ENCODE results near the gene KLF12.

Gene KLF12

DNA sequence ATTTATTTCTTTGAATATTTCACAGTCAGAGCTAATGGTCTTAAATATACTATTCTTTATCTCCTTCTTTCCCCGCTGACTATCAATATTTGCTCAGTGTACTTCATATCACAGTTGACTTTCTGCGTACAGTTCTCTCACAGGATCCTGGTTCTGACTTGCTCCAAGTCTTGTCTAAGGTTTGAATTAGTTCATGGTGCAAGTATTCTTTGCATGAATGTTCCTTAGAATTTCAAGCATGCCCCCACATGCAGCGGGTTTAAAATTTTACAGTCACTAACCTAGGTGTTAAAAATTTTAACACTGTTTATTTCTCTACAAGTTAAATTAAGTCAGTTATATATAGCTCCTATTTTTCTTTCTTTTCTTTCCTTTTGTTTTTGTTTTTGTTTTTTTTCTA lies 20.8 kb upstream of the KLF12 start:
- no peaks in the 10 kb centered on the region for H3K79me2 ChIP-seq (ENCODE audit: control insufficient read depth, insufficient read depth, low read length, poor library complexity)
- no peak overlapping the region for H3K9ac ChIP-seq (ENCODE audit: low read length)
- no peaks in the 10 kb centered on the region for H3K4me1 ChIP-seq (ENCODE audit: control insufficient read depth in 1 of 2, insufficient read depth in 2 of 2, low read length in 2 of 2)
- no peaks in the 10 kb centered on the region for H3K27me3 ChIP-seq (ENCODE audit: insufficient read depth, low read length)
- no peaks in the 10 kb centered on the region for H3K36me3 ChIP-seq (ENCODE audit: control insufficient read depth in 1 of 2, insufficient read depth in 2 of 2, low read length in 2 of 2)
- no peak overlapping the region for H2BK5ac ChIP-seq (ENCODE audit: low read depth, low read length, poor library complexity)
- H2BK120ac ChIP-seq (ENCODE audit: insufficient read depth, low read length, poor library complexity): no peak overlapping the region
- no CpG with 5 or more reads among the region's 3 CpGs for WGBS (ENCODE audit: extremely low coverage, insufficient coverage, insufficient read length)
- no peak overlapping the region for H3K4ac ChIP-seq (ENCODE audit: low read depth, low read length)
- no peak overlapping the region for H4K91ac ChIP-seq (ENCODE audit: low read depth, low read length)
- H3K79me1 ChIP-seq (ENCODE audit: low read length): no peaks in the 10 kb centered on the region
- H3K4me3 ChIP-seq (ENCODE audit: low read depth, low read length): no peak overlapping the region
- H3K9me3 ChIP-seq (ENCODE audit: insufficient read depth, low read depth, low read length): no peaks in the 10 kb centered on the region
- no peak overlapping the region for H2AFZ ChIP-seq (ENCODE audit: insufficient read depth, low read length, poor library complexity)
- H3K23ac ChIP-seq (ENCODE audit: low read length): no peak overlapping the region
- no peak overlapping the region for H3K4me2 ChIP-seq (ENCODE audit: low read length)
- no peak overlapping the region for H3K14ac ChIP-seq (ENCODE audit: low read length)
- H2AK5ac ChIP-seq (ENCODE audit: low read length): no peak overlapping the region
- no peak overlapping the region for H2BK12ac ChIP-seq (ENCODE audit: low read length)
- no peak overlapping the region for H4K12ac ChIP-seq (ENCODE audit: low read depth, low read length)
- H4K8ac ChIP-seq (ENCODE audit: low read depth, low read length): no peak overlapping the region
- no peak overlapping the region for H3K27ac ChIP-seq (ENCODE audit: low read depth, low read length)
- H3K18ac ChIP-seq (ENCODE audit: low read length): no peak overlapping the region
- DNase-seq: no peak

DNA sequence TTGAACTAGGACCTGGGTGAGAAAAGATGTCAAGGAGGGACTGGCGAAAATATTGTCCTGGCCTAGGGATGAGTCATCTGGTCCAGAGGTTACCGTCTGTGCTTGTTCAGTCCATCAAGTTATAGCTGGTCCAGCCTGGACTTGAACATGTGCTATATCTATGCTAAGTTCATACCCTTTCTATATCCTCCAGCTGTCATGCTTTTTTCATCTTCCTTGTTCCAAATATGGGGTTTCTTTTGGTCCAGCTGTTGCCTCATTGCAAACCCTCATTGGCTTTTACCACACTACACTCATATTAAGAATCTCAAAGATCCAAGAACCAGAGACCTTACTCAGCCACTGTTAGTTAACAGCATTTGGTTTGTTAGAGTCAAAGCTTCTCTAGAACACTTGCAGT lies 19.1 kb upstream of the KLF12 start:
- WGBS (ENCODE audit: extremely low coverage, insufficient coverage, insufficient read length): no CpG with 5 or more reads among the region's 2 CpGs
- no peak overlapping the region for H3K23ac ChIP-seq (ENCODE audit: low read length)
- no peaks in the 10 kb centered on the region for H3K79me2 ChIP-seq (ENCODE audit: control insufficient read depth, insufficient read depth, low read length, poor library complexity)
- no peak overlapping the region for H3K4ac ChIP-seq (ENCODE audit: low read depth, low read length)
- H3K14ac ChIP-seq (ENCODE audit: low read length): no peak overlapping the region
- no peaks in the 10 kb centered on the region for H3K36me3 ChIP-seq (ENCODE audit: control insufficient read depth in 1 of 2, insufficient read depth in 2 of 2, low read length in 2 of 2)
- no peaks in the 10 kb centered on the region for H3K9me3 ChIP-seq (ENCODE audit: insufficient read depth, low read depth, low read length)
- H3K4me3 ChIP-seq (ENCODE audit: low read depth, low read length): no peak overlapping the region
- no peak overlapping the region for H4K91ac ChIP-seq (ENCODE audit: low read depth, low read length)
- no peak overlapping the region for H3K4me2 ChIP-seq (ENCODE audit: low read length)
- H2AFZ ChIP-seq (ENCODE audit: insufficient read depth, low read length, poor library complexity): no peak overlapping the region
- no peak overlapping the region for H2BK12ac ChIP-seq (ENCODE audit: low read length)
- no peak for DNase-seq
- H4K12ac ChIP-seq (ENCODE audit: low read depth, low read length): no peak overlapping the region
- H3K9ac ChIP-seq (ENCODE audit: low read length): no peak overlapping the region
- H3K4me1 ChIP-seq (ENCODE audit: control insufficient read depth in 1 of 2, insufficient read depth in 2 of 2, low read length in 2 of 2): no peaks in the 10 kb centered on the region
- no peak overlapping the region for H4K8ac ChIP-seq (ENCODE audit: low read depth, low read length)
- no peak overlapping the region for H2BK5ac ChIP-seq (ENCODE audit: low read depth, low read length, poor library complexity)
- H3K18ac ChIP-seq (ENCODE audit: low read length): no peak overlapping the region
- H3K27me3 ChIP-seq (ENCODE audit: insufficient read depth, low read length): no peaks in the 10 kb centered on the region
- no peak overlapping the region for H2AK5ac ChIP-seq (ENCODE audit: low read length)
- no peak overlapping the region for H3K27ac ChIP-seq (ENCODE audit: low read depth, low read length)
- no peak overlapping the region for H2BK120ac ChIP-seq (ENCODE audit: insufficient read depth, low read length, poor library complexity)
- no peaks in the 10 kb centered on the region for H3K79me1 ChIP-seq (ENCODE audit: low read length)

DNA sequence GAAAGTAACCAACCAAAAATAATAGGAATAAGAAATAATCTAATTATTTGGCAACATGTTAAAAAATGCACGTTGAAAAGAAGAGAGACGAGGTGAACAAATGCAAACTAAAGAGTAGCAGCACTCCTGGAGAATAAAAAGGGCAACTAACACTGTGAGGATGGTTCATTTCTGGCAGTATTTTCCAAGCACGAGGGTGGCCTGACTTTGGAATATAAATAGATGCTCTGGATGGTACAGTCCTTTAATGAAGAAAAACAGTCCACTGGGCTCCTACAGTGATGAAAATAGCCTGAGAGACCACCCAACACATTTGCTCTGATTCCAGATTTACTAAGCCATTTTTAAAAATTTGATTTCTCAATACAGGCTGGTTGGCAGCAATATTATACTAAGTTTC lies 17.7 kb upstream of the KLF12 start:
- Histone ChIP-seq H4K12ac (ENCODE audit: low read depth, low read length) (no peak overlapping the region), H3K4me1 (ENCODE audit: control insufficient read depth in 1 of 2, insufficient read depth in 2 of 2, low read length in 2 of 2) (no peaks in the 10 kb centered on the region), H3K4me3 (ENCODE audit: low read depth, low read length) (no peak overlapping the region), H3K27me3 (ENCODE audit: insufficient read depth, low read length) (no peaks in the 10 kb centered on the region), H3K9me3 (ENCODE audit: insufficient read depth, low read depth, low read length) (no peaks in the 10 kb centered on the region), H3K18ac (ENCODE audit: low read length) (no peak overlapping the region), H2BK5ac (ENCODE audit: low read depth, low read length, poor library complexity) (no peak overlapping the region), H3K4me2 (ENCODE audit: low read length) (no peak overlapping the region), H2AFZ (ENCODE audit: insufficient read depth, low read length, poor library complexity) (no peak overlapping the region), H4K91ac (ENCODE audit: low read depth, low read length) (no peak overlapping the region), H3K9ac (ENCODE audit: low read length) (no peak overlapping the region), H2BK12ac (ENCODE audit: low read length) (no peak overlapping the region), H4K8ac (ENCODE audit: low read depth, low read length) (no peak overlapping the region), H3K27ac (ENCODE audit: low read depth, low read length) (no peak overlapping the region), H3K4ac (ENCODE audit: low read depth, low read length) (no peak overlapping the region), H3K14ac (ENCODE audit: low read length) (no peak overlapping the region), H3K23ac (ENCODE audit: low read length) (no peak overlapping the region), H2BK120ac (ENCODE audit: insufficient read depth, low read length, poor library complexity) (no peak overlapping the region), H3K79me2 (ENCODE audit: control insufficient read depth, insufficient read depth, low read length, poor library complexity) (no peaks in the 10 kb centered on the region), H3K79me1 (ENCODE audit: low read length) (no peaks in the 10 kb centered on the region), H3K36me3 (ENCODE audit: control insufficient read depth in 1 of 2, insufficient read depth in 2 of 2, low read length in 2 of 2) (no peaks in the 10 kb centered on the region), H2AK5ac (ENCODE audit: low read length) (no peak overlapping the region)
- DNase-seq: no peak
- WGBS (ENCODE audit: extremely low coverage, insufficient coverage, insufficient read length): no CpG with 5 or more reads among the region's 3 CpGs

DNA sequence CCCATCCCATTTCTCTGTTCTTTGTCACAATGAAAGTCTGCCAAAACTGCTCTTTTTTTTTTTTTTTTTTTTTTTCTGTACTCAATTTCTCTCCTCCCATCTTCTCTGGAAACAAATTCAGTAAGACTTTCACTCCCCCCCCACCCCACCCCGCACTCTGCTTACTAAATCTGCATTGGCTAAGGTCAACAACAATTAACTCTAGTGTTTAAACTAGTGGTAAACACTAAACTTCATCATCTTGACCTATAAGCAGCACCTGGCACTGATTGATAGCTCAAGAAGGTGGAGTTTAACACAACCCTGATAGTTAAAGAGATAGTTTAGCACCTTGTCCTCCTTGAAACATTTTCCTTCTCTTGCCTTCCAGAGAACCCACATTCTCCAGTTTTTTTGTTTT lies 14.1 kb upstream of the KLF12 start:
- Histone ChIP-seq H3K14ac (ENCODE audit: low read length) (no peak overlapping the region), H3K9me3 (ENCODE audit: insufficient read depth, low read depth, low read length) (no peaks in the 10 kb centered on the region), H2AK5ac (ENCODE audit: low read length) (no peak overlapping the region), H2BK5ac (ENCODE audit: low read depth, low read length, poor library complexity) (no peak overlapping the region), H3K27me3 (ENCODE audit: insufficient read depth, low read length) (no peaks in the 10 kb centered on the region), H2BK120ac (ENCODE audit: insufficient read depth, low read length, poor library complexity) (no peak overlapping the region), H2AFZ (ENCODE audit: insufficient read depth, low read length, poor library complexity) (no peak overlapping the region), H4K8ac (ENCODE audit: low read depth, low read length) (no peak overlapping the region), H3K23ac (ENCODE audit: low read length) (no peak overlapping the region), H3K36me3 (ENCODE audit: control insufficient read depth in 1 of 2, insufficient read depth in 2 of 2, low read length in 2 of 2) (no peaks in the 10 kb centered on the region), H3K79me2 (ENCODE audit: control insufficient read depth, insufficient read depth, low read length, poor library complexity) (no peaks in the 10 kb centered on the region), H3K9ac (ENCODE audit: low read length) (no peak overlapping the region), H3K4me3 (ENCODE audit: low read depth, low read length) (no peak overlapping the region), H3K79me1 (ENCODE audit: low read length) (no peaks in the 10 kb centered on the region), H4K12ac (ENCODE audit: low read depth, low read length) (no peak overlapping the region), H3K4ac (ENCODE audit: low read depth, low read length) (no peak overlapping the region), H3K4me1 (ENCODE audit: control insufficient read depth in 1 of 2, insufficient read depth in 2 of 2, low read length in 2 of 2) (no peaks in the 10 kb centered on the region), H4K91ac (ENCODE audit: low read depth, low read length) (no peak overlapping the region), H2BK12ac (ENCODE audit: low read length) (no peak overlapping the region), H3K27ac (ENCODE audit: low read depth, low read length) (no peak overlapping the region), H3K4me2 (ENCODE audit: low read length) (no peak overlapping the region), H3K18ac (ENCODE audit: low read length) (no peak overlapping the region)
- no peak for DNase-seq
- no CpG with 5 or more reads among the region's 1 CpG for WGBS (ENCODE audit: extremely low coverage, insufficient coverage, insufficient read length)

Measured in trophoblast cell (in vitro differentiated cells and primary cell).